Measurements from ENCODE around the gene LAIR2.

Gene LAIR2

DNA sequence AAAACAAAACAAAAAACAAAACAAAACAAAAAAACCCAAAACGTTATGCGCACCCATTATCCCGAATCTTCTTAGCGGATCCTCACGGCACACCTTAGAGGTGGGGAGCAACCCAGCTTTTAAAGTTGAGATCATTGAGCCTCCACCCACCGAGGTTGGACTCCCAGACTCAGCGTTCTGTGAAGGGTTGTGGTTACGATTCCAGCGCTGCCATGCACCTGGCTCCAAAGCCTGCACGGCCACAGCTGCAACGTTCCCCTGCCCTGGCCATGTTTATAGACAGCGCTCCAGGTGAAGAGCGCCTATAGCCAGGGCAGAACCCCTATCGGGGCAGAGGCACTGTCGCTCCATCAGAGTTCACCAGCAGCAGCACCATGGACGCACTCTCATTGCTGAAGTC lies 52.3 kb downstream of the LAIR2 start:
- TF ChIP-seq, protein P1, sequence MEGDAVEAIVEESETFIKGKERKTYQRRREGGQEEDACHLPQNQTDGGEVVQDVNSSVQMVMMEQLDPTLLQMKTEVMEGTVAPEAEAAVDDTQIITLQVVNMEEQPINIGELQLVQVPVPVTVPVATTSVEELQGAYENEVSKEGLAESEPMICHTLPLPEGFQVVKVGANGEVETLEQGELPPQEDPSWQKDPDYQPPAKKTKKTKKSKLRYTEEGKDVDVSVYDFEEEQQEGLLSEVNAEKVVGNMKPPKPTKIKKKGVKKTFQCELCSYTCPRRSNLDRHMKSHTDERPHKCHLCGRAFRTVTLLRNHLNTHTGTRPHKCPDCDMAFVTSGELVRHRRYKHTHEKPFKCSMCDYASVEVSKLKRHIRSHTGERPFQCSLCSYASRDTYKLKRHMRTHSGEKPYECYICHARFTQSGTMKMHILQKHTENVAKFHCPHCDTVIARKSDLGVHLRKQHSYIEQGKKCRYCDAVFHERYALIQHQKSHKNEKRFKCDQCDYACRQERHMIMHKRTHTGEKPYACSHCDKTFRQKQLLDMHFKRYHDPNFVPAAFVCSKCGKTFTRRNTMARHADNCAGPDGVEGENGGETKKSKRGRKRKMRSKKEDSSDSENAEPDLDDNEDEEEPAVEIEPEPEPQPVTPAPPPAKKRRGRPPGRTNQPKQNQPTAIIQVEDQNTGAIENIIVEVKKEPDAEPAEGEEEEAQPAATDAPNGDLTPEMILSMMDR (IDR thresholded peaks at IDR 0.05; ENCODE audit: insufficient read depth, low read length, missing control alignments): no peak
- no peak for DNase-seq (ENCODE audit: low read depth, low spot score)

DNA sequence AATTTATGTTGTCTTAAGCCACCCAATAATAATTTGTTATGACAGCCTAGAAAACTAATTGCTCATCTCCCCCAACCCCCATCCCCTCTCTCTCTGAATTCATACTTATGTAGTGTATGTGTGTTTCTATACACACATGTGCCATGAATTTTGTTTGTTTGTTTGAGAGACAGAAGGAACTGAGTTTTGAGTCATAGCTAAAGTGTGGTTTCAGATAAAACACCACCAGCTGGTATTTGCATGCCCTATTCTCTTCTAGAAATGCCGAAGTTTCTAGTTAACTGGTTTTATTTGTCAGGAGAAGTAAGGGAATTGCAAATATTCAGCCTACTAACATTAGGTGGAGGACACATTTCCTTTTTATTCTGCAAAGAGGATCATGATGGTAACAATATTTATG lies 53.6 kb downstream of the LAIR2 start:
- no peak overlapping the region for H3K4me3 ChIP-seq (ENCODE audit: low read depth, low read length)
- CTCF ChIA-PET: no interaction called here
- POLR2A ChIA-PET: no interaction called here
- no peak for DNase-seq (ENCODE audit: low read depth, low spot score)
- TF ChIP-seq, protein P1 (IDR thresholded peaks at IDR 0.05; ENCODE audit: insufficient read depth, low read length, missing control alignments): no peak

More for the DNA sequence above, 52.3 kb downstream of the LAIR2 start:
- no peak overlapping the region for H3K4me3 ChIP-seq (ENCODE audit: low read depth, low read length)
- ChIA-PET CTCF (no interaction called here), POLR2A (no interaction called here)

DNA sequence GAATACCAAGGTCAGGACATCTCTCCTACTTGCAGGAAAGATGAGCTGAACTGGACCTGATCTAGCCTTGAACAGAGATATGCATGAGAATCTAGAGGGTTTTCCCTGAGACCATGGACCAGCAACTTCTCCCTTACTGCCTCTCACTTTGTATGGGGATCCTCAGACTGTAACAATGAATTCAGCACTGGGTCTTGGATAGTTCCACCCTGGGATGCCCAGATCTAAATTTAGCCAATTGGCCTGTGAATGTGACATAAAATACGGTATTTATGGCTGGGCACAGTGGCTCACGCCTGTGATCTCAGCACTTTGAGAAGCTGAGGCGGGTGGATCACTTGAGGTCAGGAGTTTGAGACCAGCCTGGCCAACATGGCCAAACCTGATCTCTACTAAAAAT lies 55.7 kb downstream of the LAIR2 start:
- CTCF ChIA-PET: interaction anchor here (0.6 kb wide), 1 partner anchor 805 kb away, joined by 3 read pairs; no protein-coding TSS in a partner anchor
- POLR2A ChIA-PET: no interaction called here
- DNase-seq (ENCODE audit: low read depth, low spot score): no peak
- TF ChIP-seq, protein P1 (IDR thresholded peaks at IDR 0.05; ENCODE audit: insufficient read depth, low read length, missing control alignments): no peak
- no peak overlapping the region for H3K4me3 ChIP-seq (ENCODE audit: low read depth, low read length)
